Natural killer cell (primary cell): ENCODE measurements around the gene SUSD5. TPM values are rescaled to one million over a fixed set of nuclear protein-coding genes. Genes with fewer than 3 reads are reported as not detected.

ENCODE experiments used
- ATAC-seq, 3 donors: fragments of 150-1000 bp in 2 of 3; fragments of 200-7000 bp in 1 of 3; cut with Tn5 transposase; 1 replicate in 1 of 3; 2 replicates in 2 of 3; pipeline ENCODE4 v1.10.0; 2021; ENCODE audit warnings: mild to moderate bottlenecking in 2 of 3, moderate library complexity in 2 of 3
- DNase-seq, 2 donors: peaks; one replicate each; pipeline versions ENCODE4 v3.0.0 to v3.0.0-alpha.2; 2013 to 2021; ENCODE audit warnings: mixed read lengths in 1 of 2
- H3K27ac ChIP-seq: one replicate; pipeline ENCODE4 v1.5.1; 2013; ENCODE audit warnings: mild to moderate bottlenecking, low read length
- H3K27me3 ChIP-seq: one replicate; pipeline ENCODE4 v1.6.1; 2013; ENCODE audit warnings: low read length; ENCODE audit not compliant: control insufficient read depth, insufficient read depth
- H3K36me3 ChIP-seq: one replicate; pipeline ENCODE4 v1.6.1; 2013; ENCODE audit warnings: low read length; ENCODE audit not compliant: control insufficient read depth, insufficient read depth
- H3K4me1 ChIP-seq: one replicate; pipeline ENCODE4 v1.6.1; 2013; ENCODE audit warnings: low read length; ENCODE audit not compliant: control insufficient read depth, insufficient read depth
- H3K4me3 ChIP-seq: one replicate; pipeline ENCODE4 v1.5.1; 2013; ENCODE audit warnings: low read length
- H3K9me3 ChIP-seq: one replicate; pipeline ENCODE4 v1.6.1; 2013; ENCODE audit warnings: low read length; ENCODE audit not compliant: control insufficient read depth, insufficient read depth
- H3K27ac Mint-ChIP-seq, 2 donors: one replicate each; pipeline ENCODE4 v1.8.0; 2022; ENCODE audit warnings: mild to moderate bottlenecking in 2 of 2, mixed read lengths in 2 of 2, moderate library complexity in 1 of 2
- H3K27me3 Mint-ChIP-seq, 2 donors: one replicate each; pipeline ENCODE4 v1.8.0; 2022; ENCODE audit warnings: low read depth in 2 of 2, mixed read lengths in 2 of 2
- H3K36me3 Mint-ChIP-seq: one replicate; pipeline ENCODE4 v1.8.0; 2022; ENCODE audit warnings: mixed read lengths
- H3K4me1 Mint-ChIP-seq, 2 donors: one replicate each; pipeline ENCODE4 v1.8.0; 2022; ENCODE audit warnings: mixed read lengths in 2 of 2
- H3K4me3 Mint-ChIP-seq: one replicate; pipeline ENCODE4 v1.8.0; 2022; ENCODE audit warnings: mild to moderate bottlenecking, moderate library complexity, mixed read lengths
- H3K9me3 Mint-ChIP-seq, 2 donors: one replicate each; pipeline ENCODE4 v1.8.0; 2022; ENCODE audit warnings: mixed read lengths in 2 of 2
- WGBS: methylation state at CpG from one replicate; pipeline ENCODE4 v1.1.7; 2013; ENCODE audit warnings: missing lambda C conversion rate; ENCODE audit not compliant: insufficient coverage; 5-methylcytosine and 5-hydroxymethylcytosine counted together
- intact Hi-C: fragments of 100-400 bp; cut with micrococcal nuclease; formaldehyde crosslinking; loops from one replicate; pipeline ENCODE4 v1.14.2; 2022
- total RNA-seq, 4 donors: library from RNA; stranded (reverse); fragments of 120-200 nt in 1 of 4; gene quantifications; one replicate each; pipeline versions ENCODE4 v1.2.3 to v1.2.4, GENCODE V29; 2013 to 2022
- TF ChIP-seq, protein P1 (sequence below): fragments of 200-600 bp; IDR thresholded peaks from one replicate; pipeline ENCODE4 v1.8.0; 2022; ENCODE audit warnings: antibody characterized with exemption

Gene SUSD5
- total RNA-seq, 3 donors from 2014 or later (not counting 1 experiment from before 2014, with no cell fraction given) = not detected

DNA sequence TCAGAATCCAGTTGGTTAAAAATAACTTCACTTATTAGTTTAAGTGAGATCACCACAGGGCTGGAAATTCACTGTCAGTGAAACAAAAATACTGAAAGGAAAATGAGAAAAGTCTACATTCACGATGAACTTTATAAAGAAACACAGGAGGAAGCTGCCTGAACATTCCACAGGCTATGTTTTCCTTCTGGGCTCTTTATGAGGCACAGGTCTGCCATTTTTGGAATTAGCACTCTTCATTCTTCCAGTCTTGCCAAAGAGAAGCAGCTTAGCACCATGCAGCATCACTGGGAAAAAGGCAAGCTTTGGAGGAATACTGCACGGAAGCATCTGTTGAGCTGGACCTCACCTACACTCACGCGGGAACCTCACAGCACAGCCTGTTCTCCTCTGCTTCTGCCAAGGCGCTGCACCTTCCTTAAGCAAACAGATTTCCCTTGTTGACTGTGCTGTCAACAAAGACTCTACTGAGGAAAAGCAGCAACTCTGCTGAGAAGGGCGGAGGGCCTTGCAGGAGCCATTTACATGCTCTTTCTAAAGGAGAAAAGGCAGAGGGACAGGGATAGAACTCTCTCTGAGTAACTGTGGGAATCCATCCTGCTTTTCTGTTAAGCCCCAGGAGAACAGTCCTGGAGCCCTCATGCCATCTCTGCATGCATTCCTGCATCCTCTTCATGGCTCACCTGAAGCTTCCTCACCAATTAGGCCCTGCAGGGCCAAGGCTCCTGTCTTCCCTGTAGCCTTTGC is 15.7 kb downstream of the SUSD5 start:
- WGBS = 89% methylated on average over 6 of the region's 6 CpGs
- no peaks in the 10 kb centered on the region for H3K9me3 Mint-ChIP-seq
- H3K36me3 Mint-ChIP-seq = no peaks in the 10 kb centered on the region
- H3K4me3 Mint-ChIP-seq = no peak overlapping the region
- DNase-seq (no peak), ATAC-seq (peak in 1 of 3 donors; percentile 25)
- intact Hi-C loops = no loop called here
- peaks cover 2% of the 10 kb centered on the region for H3K27me3 ChIP-seq
- peaks cover 3 to 10% of the 10 kb centered on the region in 2 donors for H3K27me3 Mint-ChIP-seq
- no peak overlapping the region for H3K27ac Mint-ChIP-seq
- H3K4me1 ChIP-seq = no peaks in the 10 kb centered on the region
- H3K4me1 Mint-ChIP-seq = no peaks in the 10 kb centered on the region
- H3K27ac ChIP-seq = no peak overlapping the region
- TF ChIP-seq, protein P1, sequence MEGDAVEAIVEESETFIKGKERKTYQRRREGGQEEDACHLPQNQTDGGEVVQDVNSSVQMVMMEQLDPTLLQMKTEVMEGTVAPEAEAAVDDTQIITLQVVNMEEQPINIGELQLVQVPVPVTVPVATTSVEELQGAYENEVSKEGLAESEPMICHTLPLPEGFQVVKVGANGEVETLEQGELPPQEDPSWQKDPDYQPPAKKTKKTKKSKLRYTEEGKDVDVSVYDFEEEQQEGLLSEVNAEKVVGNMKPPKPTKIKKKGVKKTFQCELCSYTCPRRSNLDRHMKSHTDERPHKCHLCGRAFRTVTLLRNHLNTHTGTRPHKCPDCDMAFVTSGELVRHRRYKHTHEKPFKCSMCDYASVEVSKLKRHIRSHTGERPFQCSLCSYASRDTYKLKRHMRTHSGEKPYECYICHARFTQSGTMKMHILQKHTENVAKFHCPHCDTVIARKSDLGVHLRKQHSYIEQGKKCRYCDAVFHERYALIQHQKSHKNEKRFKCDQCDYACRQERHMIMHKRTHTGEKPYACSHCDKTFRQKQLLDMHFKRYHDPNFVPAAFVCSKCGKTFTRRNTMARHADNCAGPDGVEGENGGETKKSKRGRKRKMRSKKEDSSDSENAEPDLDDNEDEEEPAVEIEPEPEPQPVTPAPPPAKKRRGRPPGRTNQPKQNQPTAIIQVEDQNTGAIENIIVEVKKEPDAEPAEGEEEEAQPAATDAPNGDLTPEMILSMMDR = no peak
- no peak overlapping the region for H3K4me3 ChIP-seq
- H3K9me3 ChIP-seq = no peaks in the 10 kb centered on the region
- no peaks in the 10 kb centered on the region for H3K36me3 ChIP-seq

DNA sequence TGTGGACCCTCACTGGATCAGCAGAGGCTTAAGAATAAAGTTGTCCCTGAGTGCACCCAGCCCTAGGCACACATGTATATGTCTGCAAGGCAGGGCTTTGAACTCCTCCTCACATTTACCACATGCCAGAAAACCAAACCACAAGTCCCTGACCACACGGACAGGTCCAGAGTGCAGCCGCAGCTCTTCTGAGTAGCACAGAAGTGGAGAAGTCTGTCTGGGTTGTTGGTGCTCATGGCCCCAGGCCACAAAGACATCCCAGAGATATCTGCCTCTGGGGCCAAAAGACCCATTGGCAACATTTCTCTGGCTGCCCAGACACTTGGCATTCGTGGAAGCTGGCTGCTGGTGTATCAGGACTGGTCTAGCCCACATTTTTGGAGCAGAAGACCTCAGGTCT is 17.4 kb downstream of the SUSD5 start:
- no peaks in the 10 kb centered on the region for H3K36me3 ChIP-seq
- Mint-ChIP-seq H3K4me3 (no peak overlapping the region), H3K4me1 (no peaks in the 10 kb centered on the region), H3K9me3 (no peaks in the 10 kb centered on the region), H3K27ac (no peak overlapping the region), H3K36me3 (no peaks in the 10 kb centered on the region), H3K27me3 (peaks cover 0 to 8% of the 10 kb centered on the region in 2 donors)
- ATAC-seq (no peak), DNase-seq (no peak)
- intact Hi-C loops = no loop called here
- no peak overlapping the region for H3K4me3 ChIP-seq
- no peaks in the 10 kb centered on the region for H3K4me1 ChIP-seq
- TF ChIP-seq, protein P1 = no peak
- 43% methylated on average over 3 of the region's 3 CpGs for WGBS
- H3K27ac ChIP-seq = no peak overlapping the region
- no peaks in the 10 kb centered on the region for H3K9me3 ChIP-seq
- peaks cover 2% of the 10 kb centered on the region for H3K27me3 ChIP-seq

DNA sequence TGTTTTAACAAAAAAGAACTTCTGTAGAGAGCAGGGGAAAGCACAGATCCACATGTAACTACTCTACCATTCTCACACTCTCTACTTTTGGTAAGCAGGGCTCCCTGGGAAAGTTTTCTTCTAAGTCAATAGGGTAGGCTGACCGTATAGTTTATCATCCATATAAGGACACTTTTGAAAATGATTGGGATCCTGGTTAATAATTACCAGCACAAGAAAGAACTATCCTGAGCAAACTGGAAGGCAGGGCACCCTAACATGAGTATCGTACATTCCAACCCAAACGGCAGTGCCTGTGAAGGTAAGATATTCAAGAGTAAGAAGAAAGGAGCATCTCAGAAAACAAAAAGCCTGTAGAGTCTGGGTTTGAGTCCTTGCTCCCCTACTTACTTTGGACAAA is 22.1 kb downstream of the SUSD5 start:
- TF ChIP-seq, protein P1 = no peak
- Mint-ChIP-seq H3K9me3 (no peaks in the 10 kb centered on the region), H3K27me3 (peaks cover 0 to 2% of the 10 kb centered on the region in 2 donors), H3K4me1 (no peaks in the 10 kb centered on the region), H3K4me3 (no peak overlapping the region), H3K36me3 (no peaks in the 10 kb centered on the region), H3K27ac (no peak overlapping the region)
- Histone ChIP-seq H3K4me1 (no peaks in the 10 kb centered on the region), H3K36me3 (no peaks in the 10 kb centered on the region), H3K4me3 (no peak overlapping the region), H3K9me3 (no peaks in the 10 kb centered on the region), H3K27me3 (no peaks in the 10 kb centered on the region), H3K27ac (no peak overlapping the region)
- DNase-seq = no peak
- ATAC-seq = no peak
- WGBS = 100% methylated on average over 2 of the region's 3 CpGs
- intact Hi-C loops = no loop called here

DNA sequence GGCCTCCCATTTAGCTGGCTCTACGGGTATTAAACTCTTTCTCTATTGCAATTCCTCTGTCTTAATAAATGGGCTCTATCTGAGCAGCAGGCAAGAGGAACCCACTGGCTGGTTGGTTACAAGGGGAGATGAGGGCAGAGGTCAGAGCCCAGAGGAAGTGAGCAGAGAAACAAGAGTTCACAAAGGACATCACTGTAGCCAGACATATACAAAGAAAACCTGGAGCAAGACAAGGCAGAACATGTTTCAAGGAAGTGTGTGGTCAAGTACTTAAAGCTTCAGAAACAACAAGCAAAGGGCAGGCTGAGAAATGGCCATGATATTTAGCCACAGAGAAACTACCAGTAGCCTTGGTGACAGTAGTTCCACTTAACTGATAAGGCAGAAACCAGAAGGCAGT is 24.3 kb downstream of the SUSD5 start:
- Histone ChIP-seq H3K4me1 (no peaks in the 10 kb centered on the region), H3K4me3 (no peak overlapping the region), H3K36me3 (no peaks in the 10 kb centered on the region), H3K27ac (no peak overlapping the region), H3K27me3 (no peaks in the 10 kb centered on the region), H3K9me3 (no peaks in the 10 kb centered on the region)
- no peaks in the 10 kb centered on the region for H3K36me3 Mint-ChIP-seq
- DNase-seq (no peak), ATAC-seq (no peak)
- TF ChIP-seq, protein P1 = no peak
- intact Hi-C loops = no loop called here
- H3K27me3 Mint-ChIP-seq = peaks cover 0 to 5% of the 10 kb centered on the region in 2 donors
- no peak overlapping the region for H3K4me3 Mint-ChIP-seq
- no peaks in the 10 kb centered on the region for H3K9me3 Mint-ChIP-seq
- H3K27ac Mint-ChIP-seq = no peak overlapping the region
- WGBS = 67% methylated on average over 1 of the region's 1 CpG
- H3K4me1 Mint-ChIP-seq = no peaks in the 10 kb centered on the region
